GM12874 (cell line): ENCODE results near the gene ZNF426.
A peak's percentile ranks its signal among the peaks of the same experiment; 100 is the strongest.

Experiments
- TF ChIP-seq, protein P1 (sequence below): IDR thresholded peaks from 2 replicates; pipeline ENCODE4 v1.5.1; 2011; ENCODE audit warnings: low read depth, mild to moderate bottlenecking, control low read depth, low read length, moderate library complexity; ENCODE audit not compliant: insufficient read depth

ZNF426 gene

GRCh38 chr19:9500796-9501195 lies 37.6 kb downstream of the ZNF426 start:
- TF ChIP-seq, protein P1, sequence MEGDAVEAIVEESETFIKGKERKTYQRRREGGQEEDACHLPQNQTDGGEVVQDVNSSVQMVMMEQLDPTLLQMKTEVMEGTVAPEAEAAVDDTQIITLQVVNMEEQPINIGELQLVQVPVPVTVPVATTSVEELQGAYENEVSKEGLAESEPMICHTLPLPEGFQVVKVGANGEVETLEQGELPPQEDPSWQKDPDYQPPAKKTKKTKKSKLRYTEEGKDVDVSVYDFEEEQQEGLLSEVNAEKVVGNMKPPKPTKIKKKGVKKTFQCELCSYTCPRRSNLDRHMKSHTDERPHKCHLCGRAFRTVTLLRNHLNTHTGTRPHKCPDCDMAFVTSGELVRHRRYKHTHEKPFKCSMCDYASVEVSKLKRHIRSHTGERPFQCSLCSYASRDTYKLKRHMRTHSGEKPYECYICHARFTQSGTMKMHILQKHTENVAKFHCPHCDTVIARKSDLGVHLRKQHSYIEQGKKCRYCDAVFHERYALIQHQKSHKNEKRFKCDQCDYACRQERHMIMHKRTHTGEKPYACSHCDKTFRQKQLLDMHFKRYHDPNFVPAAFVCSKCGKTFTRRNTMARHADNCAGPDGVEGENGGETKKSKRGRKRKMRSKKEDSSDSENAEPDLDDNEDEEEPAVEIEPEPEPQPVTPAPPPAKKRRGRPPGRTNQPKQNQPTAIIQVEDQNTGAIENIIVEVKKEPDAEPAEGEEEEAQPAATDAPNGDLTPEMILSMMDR, result no peak

DNA sequence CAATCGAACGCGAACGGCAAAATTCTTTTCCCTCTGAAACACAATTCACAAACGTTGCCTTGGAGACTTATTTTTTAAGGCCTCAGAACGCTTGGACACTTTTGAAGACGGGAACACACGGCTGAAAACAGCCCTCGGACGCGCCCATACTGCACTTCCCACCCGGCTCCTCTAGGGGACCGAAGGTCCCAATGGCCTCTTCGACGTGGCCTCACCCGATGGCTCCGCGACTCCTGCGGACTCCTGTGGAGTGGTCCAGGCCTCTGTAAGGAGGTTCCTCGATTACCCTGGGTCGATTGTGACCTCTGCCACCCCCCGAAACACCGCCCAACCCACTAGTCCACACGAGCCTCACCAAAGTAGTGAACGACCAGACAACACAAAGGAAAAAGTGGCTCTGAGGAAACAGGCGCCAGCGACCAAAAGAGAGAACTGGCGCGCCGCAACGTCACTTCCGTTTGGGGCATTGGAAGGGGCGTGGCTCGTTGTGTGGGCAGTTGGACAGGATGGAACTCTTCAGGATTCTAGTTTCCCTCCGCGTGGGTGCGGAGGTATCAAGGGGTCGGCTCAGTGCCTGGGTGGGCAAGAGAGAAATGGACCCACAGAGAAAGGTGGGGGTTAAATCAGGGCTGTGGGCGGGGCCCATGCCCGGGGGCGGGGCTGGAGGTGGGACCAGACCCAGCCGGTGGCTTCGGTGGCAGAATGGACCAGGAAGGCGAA lies 40.1 kb downstream of the ZNF426 start, which contains the start of gene ZNF560:
Gene ZNF560, minus strand, starts transcription at position 434 of the 720 bp plus-strand sequence. CDS start 23,303 bp downstream, outside the sequence.
- TF ChIP-seq, protein P1, result peak; percentile 31; the same call in 1 of the 2 replicates

- TF ChIP-seq, protein P1, result no peak
Measured at GRCh38 chr19:9494096-9494495, 44.3 kb downstream of the ZNF426 start.

- TF ChIP-seq, protein P1, result no peak
Measured at GRCh38 chr19:9487016-9487415, 51.4 kb downstream of the ZNF426 start.

GRCh38 chr19:9485140-9485539 lies 53.3 kb downstream of the ZNF426 start:
- TF ChIP-seq, protein P1, result no peak

DNA sequence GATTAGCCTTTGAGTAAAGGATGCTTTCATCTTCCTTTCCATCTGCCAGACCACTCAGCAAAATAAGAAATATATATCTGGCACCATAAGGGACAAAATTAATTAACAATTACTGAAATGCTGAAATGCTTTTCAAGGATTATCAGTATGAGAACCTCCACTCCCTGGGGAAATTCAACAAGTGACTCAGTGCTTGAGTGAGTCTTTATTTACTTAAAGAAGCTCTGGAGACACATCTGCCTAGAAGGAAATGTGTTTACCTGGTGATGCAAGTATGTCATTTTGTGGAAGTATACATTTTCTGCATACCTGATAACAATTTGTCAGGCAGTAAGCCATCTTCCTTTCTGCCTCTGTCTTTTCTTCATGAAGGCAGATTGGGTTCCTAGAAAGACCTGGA lies 63.5 kb downstream of the ZNF426 start:
- TF ChIP-seq, protein P1, result no peak
